Measurements from ENCODE around the gene UVRAG.

GRCh38 chr11:75955443-75955842 lies 140.4 kb downstream of the UVRAG start:
- TF ChIP-seq CTCF (IDR thresholded peaks at IDR 0.05) (no peak), EZH2 (IDR thresholded peaks at IDR 0.05) (no peak), EZH2phosphoT487 (IDR thresholded peaks at IDR 0.05) (no peak)

Data from neural progenitor cell (in vitro differentiated cells).